Measurements from ENCODE around the gene GALNT18.

GALNT18 gene

DNA sequence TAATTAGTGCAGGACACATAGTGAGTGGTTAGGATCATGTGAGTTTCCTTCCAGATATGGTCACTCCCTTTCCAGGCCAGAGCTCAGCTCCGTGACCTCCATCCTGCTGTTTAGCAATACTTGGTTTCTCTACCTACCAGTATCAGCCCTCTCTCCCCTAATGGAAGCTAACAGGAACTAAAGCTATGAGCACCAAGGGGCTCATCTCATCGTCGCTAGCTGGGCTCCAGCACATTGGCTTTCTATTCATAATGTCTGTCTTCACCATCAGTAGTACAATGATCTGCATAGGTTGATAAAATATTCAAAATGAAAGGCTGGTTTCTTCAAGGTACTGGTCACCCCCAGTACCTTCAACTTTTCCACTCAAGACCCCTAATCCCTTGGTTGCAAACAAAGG, 2.4 kb upstream of the GALNT18 start:
- DNase-seq (ENCODE audit: low spot score) = no peak

DNA sequence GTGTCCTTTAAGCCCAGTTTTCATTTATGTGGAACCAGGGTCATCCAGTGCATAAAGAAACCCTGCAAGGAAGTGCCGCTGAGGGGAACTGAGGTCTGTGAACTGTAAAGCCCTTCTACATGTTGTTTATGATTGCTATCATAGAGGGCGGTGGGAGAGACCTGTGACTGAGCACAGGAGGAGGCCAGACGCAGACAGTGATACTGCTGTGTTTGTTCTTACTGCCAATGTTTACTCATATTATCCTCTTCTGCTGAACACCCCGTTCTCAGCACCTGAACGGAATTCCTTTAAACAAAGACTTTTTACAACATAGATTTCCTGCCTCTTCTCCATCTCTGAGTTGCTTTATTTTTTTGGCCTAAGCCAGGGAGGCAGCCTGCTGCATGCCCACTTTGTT, 967 bp upstream of the GALNT18 start:
- DNase-seq (ENCODE audit: low spot score) = no peak

DNA sequence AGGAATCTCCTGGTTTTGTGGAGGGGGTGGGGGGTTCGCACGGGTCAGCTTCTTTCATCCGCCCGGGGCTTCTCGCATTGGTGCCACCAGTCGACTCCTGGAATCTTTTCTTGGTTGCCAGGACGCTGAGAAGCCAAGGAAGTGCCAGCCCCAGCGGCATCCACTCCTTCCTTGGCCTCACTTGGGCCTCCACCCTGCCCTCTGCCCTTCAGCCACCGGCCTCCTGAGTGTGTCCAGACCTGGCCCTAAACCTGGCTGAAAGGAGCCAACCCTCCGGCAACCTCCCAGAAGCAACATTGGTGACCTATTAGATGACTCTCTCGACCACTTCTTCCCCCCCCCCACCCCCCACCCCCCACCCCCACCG, 518 bp upstream of the GALNT18 start:
- no peak for DNase-seq (ENCODE audit: low spot score)

DNA sequence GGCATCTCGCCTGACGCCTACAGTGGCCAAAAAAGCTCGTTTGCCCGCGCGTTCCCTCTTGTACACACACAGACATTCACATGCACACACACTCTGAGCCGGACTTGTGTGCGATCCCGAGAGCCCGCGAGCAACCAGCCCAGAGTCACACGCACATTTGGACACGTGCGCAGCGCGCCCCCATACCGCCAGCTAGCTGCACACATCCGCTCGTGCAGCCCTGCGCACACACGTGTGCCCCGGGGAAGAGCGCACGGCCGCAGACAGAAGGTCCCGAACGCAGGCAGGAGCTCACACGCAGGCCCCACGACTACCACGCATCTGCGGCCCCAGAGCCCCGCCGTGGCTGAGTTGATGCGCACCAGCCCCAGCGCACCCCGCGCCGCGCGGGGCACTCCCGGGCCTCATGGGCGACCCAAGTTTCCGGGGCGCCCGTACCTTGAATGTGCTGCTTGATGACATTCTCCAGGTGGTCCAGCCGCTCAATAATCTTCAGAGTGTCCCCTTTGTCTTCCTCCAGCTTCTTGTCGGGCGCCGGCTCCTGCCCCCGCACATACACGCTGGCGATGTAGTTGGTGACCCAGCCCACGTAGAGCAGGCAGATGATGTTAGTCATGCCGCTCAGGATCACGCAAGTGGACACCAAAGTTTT, 758 bp downstream of the GALNT18 start:
- peak; percentile 69 for DNase-seq (ENCODE audit: low spot score)

DNA sequence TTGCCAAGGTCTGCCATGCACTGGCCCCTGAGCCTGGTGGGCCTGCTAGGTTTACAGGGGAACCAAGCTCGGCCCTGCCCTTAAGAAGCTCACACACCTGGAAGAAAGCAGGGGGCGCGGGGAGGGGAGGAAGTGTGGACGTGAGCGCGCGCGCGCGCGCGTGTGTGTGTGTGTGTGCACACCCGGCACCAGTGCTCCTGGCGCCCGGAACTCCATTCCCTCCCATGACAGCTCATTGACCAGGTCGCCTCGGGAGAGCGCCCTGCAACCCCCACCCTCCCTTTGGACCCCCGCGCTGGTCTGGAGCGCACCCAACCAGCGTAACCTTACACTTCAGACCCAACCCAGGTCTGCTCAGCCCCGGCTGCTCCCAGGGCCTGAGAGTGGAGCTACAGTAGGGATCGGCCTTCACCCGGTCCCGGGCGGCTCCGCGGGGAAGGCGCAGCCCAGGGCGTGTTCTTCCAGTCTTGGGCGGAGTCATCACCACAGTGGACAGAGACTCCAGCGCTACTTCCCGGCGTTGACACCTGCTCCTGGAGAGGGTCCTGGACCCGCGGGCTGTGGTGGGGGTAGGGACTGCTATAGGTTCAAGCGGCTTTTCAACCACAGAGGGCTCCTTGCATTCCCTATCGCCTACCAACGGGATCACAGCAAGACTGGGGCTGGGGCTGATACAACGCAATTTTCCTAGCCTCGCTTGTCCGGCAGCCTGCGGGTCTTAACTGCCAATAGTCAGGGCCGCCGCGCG, 1.5 kb downstream of the GALNT18 start:
- DNase-seq (ENCODE audit: low spot score) = peak; percentile 69

DNA sequence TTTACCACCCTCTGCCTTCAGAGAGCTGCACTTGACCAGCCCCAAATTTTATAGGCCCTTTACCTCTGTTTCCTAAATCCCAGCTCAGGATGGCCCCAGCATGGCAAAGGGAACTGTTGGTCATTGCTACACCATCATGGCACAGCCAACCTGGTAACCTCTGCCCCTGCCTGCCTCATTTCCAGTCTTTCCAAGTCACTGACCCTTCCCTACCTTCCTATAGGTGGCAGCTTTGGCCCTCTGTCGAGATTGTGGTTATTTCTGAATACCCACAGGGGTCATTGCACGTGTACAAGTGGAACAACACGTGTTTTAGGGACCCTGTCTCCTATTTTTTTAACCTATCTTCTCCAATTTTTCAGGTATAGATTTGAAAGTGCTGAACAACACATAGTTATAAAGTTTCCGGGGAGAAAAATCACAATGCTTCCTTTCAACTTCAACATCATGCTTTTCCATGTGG, 2.8 kb downstream of the GALNT18 start:
- peak; percentile 49 for DNase-seq (ENCODE audit: low spot score)

DNA sequence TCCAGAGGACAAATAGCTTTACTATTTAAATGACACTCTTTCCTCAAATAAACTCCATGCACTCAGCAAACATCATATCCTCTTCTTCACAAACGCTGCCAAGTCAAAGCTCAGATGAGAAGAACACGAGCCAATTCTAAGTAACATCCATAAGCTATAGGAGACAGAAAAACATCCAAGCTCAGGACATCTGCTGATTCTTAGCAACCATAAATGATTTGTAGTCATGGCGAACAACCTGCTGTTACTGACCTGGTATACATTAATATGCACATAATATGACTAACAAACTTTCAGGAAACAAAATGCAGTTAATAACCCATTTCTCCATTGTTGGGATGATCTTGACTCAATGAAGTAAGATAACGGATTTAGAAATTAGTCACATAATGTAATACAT, 6.7 kb downstream of the GALNT18 start:
- no peak for DNase-seq (ENCODE audit: low spot score)

DNA sequence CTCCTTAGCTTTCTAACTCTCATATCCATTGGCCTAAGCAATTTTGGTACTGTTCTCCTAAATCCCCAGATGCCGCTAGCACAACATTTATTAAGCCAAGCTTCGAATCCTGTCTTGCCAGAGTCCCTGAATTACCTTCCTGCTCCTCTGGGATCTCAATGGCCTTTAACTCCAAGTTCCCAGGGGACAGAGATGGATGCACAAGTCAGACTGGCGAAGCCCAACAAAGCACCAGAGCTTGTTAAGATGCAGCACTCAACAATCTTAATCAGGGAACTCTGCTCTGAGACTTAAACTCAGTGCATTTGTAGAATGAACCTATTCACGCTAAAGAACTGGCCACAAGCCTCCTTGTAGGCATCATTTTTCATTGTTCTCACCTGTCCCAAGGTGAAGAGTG, 9.4 kb downstream of the GALNT18 start:
- no peak for DNase-seq (ENCODE audit: low spot score)

DNA sequence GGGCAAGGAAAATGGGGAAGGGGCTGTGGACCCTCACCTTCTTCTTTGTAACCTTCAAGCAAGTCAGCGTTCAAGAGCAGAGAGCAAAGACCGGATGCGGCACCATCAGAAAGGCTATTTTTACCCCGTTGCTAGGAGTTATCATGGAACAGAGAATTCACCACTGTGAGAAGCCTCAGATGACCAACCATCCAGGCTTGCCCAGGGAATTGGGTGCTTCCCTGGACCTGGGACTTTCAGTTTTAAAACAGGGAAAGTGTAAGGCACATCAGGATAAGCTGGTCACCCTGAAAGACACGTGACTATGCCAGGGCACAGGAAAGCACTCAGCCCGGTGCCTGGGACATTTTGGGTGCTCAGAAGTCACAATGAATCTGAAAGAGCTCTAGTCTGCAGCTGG, 10.4 kb downstream of the GALNT18 start:
- DNase-seq (ENCODE audit: low spot score) = no peak

DNA sequence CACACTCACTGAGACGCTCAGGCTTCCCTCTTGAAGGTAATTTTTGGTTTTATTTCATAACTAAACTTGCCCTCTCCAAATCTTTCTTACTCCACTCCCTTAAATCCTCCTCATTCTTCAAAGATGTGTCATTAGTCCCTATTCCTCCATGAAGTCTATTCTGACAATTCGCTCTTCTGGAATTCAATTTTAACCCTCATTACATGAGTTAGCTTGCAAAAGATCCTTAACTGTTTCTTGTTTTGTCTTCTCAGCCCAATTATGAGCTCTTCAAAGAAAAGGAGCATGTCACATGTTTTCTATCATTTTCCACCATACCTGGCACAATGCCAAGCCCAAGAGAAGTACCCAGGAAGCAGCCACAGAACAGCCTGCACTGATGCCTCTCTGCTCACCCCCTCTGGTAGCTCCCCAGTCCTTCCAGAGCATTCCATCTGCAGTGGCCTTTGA, 13.0 kb downstream of the GALNT18 start:
- peak; percentile 31 for DNase-seq (ENCODE audit: low spot score)

DNA sequence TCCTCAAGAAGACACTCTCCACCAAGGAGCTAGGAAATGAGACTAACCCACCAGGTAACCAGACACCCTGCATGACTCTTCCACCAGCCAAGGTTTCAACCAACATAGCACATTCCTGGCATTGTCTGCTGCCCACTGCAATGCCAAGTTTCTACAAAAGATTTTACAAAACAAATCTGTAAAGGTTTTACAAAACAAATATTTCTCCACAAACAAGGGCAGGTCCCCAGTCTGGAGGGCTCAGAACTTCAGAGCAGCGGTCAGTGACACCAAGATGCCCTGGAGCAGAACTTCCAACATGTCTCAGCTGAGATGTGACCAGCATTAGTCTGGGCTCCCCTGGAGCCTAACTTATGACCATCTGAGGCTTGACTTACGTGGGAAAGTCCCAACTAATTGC, 14.0 kb downstream of the GALNT18 start:
- no peak for DNase-seq (ENCODE audit: low spot score)

DNA sequence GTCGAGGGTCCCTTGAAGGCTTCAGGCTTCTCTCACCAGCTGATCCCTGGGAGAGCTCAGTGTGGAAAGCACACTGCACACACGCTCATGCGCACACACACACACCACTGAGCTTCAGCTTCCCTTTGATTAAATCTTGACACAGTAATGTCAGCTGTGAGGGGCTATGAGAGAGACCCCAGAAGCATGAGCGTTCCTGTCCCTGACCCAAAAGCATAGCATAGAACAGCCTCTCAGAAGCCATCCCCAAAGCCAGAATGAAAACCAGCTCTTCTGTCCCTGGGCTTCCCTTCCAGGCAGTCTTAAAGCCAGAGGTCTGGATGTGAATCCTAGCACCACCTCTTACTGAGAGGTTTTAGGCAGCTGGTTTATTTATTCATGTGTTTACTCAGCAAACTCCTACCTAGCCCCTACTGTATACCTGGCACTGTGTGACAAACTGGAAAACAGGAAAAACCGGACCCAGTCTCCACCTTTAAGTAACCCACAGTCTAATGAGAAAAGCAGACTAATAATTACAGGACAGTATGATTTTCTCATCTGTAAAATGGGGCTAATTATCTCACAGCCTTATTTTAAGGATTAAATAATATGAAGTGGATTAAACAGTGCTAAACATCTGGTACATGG, 15.9 kb downstream of the GALNT18 start:
- DNase-seq (ENCODE audit: low spot score) = no peak

DNA sequence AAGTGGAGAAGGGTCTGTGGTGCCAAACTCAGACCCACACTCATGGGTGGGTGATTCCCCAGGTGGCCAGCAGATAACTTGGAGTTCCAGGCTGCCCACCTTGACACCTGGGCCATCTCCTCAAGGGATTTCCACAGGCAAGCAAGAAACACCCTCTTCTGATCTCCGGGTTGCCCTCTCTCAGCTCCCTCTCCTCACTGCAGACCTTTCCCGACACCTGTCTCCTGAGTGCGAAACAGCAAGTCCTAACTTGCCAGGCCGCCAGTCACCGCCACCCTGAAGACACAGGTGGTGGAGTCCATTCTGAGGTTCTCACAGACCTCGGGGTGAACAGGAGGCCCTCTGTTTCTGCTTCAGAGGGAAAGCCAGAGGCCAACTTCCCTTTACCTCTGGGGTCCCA, 16.6 kb downstream of the GALNT18 start:
- no peak for DNase-seq (ENCODE audit: low spot score)

DNA sequence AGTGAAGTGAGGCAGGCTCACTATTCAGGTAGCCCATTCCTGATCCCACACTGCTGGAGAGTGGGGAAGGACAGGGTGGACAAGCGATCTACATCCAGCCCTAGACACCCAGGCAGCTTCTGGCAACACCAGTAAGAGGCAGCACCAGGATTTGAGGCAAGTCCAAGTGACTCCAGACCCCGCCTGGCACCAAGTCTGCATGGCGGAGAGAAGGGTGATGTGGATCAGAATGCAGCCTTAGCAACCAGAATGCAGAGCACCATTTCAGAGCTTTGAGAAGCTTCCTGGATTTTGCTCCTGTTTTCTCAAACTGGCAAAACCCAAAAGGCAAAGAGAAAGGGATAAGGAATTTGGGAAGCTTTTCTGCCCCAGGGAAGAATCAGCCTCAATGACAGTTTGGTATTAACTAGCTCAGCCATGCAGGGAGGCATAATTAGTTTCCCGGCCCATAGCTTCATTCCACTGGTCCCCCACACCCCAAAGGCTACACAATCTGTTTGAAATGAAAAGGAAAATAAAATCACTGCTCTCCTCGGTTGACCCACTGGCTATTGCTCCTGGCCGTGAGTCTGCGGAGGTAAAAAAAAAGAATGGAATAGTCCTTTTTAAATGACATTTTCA, 17.3 kb downstream of the GALNT18 start:
- DNase-seq (ENCODE audit: low spot score) = no peak

DNA sequence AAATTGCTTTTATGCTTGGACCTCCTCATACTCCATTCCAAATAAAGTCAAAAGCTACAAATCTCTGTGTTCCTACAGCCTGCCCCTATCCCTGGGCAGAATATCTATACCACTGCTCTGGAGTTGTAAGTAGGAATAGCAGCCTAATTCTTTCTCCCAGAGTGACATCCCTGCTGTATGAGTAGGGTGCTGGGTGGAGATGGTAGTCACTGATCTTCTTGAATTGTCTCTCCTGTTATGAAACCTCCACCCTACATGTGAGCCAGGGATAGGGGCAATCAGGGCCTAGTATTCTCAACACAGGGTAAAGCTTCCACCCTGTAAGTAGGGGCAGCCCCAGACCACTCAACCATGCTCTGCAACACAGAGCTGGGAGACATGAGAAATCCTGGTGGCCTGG, 19.8 kb downstream of the GALNT18 start:
- DNase-seq (ENCODE audit: low spot score) = no peak

DNA sequence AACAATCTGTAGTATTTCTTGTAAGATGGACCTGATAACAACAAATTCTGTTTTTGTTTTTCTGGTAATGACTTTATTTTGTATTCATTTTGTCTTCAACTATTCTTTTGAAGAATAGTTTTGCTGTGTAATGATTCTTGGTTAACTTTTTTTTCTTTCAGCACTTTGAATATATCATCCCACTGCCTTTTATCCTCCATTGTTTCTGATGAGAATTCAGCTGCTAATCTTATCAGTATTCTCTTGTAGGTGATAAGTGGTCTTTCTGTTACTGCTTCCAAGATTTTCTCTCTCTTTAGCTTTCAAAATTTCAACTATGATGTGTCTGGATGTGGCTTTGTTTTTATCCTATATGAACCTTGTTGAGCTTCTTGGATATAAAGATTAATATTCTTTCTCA, 21.5 kb downstream of the GALNT18 start:
- DNase-seq (ENCODE audit: low spot score) = no peak

DNA sequence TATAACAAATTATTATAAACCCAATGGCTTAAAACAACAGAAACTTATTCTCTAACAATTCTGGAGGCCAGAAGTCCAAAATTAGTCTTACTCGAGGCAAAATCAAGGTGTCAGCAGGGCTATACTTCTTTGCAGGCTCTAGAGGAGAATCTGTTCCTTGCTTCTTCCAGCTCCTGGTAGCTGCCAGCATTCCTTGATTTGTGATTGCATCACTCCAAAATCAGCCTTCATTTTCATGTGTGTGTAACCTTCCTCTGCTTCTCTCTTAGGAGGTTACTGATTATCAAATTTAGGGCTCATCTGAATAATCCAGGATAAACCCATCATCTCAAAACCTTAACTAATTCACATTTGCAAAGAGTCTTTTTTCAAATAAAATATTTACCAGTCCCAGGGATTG, 23.6 kb downstream of the GALNT18 start:
- DNase-seq (ENCODE audit: low spot score) = no peak

DNA sequence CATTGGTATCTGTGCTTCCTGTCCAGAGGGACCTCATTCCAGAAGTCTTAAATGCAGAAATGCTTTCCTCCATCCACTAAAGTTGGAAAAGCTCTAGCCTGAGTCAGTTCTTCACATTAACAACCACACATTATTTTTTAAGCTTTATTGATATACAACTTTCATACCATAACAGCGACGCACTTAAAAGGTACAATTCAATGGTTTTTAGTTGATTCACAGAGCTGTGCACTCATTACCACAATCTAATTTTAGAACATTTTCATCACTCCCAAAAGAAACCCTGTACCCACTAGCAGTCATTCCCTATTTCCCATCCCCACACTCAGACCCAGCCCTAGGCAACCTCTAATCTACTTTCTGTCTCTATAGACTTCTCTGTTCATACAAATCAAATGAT, 27.6 kb downstream of the GALNT18 start:
- no peak for DNase-seq (ENCODE audit: low spot score)

DNA sequence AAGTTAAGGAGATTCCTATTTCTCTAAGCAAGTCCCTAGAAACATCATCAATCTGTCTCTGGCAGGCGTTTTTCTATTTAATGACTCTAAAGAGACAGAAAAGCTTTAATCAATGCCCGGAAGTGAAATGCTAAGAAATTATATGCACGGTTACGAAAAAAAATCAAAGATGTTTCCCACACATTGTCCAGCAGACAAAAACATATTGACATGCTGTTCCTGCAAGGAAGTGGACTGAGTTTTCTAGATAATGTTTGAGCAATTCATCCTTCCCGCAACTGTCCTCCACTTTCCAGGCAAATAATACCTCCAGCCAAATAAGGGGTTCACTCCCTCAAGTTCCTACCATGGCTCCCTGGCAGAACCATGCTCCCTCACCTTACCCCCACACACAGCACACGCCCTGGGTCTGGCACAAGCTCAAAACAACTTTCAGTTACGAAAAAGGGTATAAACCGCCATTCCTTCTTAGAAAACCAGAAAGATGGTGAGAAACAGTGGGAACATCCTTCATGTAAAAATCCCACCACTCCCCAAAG, 29.6 kb downstream of the GALNT18 start:
- DNase-seq (ENCODE audit: low spot score) = no peak

DNA sequence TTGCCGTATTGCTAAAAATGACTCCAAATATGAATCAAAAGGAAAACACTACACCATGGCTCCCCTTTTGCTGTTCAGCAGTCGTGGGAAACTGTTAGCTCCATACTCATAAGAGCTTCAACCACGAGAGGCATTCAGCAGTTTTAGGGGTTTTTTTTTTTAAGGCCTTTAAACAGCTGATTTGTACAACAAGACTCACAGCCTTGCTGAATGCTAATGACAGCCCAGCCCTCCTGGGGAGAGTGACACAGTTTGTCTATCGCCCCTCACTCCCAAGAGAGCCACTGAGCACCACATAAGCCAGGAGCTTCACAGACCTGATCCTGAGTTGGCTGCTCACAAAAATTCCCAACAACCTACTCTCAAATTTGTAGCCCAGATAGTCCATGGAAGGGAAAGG, 32.4 kb downstream of the GALNT18 start:
- DNase-seq (ENCODE audit: low spot score) = no peak

DNA sequence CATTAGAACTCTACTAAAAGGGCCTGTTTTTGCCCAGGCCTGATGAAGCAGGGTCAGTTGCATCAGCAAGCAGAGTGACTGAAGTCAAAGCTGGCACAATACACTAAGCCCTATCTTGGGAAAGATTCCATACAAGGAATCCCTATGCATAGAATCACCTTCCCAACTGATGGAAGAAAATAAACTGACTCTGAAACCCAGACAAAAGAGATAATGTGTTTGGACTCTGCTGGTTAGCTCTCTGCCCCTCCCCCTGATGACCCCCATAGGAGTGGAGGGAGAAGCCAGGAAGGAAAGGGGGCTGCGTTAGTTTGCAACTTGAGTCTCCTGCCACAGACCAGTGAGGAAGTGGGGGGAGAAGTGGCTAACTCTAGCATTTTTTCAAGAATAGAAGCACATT, 32.9 kb downstream of the GALNT18 start:
- no peak for DNase-seq (ENCODE audit: low spot score)

DNA sequence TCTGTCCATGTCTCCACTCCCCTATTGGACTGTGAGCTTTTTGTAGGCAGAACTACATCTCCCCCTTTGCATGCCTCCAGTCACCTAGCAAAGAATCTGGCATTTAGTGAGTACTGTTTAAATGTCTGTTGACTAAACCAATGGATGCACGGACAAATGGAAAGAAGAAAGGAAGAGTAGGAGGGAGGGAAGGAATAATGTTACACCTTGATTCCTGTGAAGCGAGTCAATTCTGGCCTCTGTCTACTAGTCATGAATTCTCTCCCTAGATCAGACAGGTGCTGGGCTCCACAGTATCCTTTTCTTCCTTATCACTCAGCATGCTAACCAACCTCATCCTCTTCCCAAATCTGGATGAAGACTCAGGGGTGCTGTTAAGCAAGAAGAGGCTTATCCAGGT, 33.6 kb downstream of the GALNT18 start:
- no peak for DNase-seq (ENCODE audit: low spot score)

DNA sequence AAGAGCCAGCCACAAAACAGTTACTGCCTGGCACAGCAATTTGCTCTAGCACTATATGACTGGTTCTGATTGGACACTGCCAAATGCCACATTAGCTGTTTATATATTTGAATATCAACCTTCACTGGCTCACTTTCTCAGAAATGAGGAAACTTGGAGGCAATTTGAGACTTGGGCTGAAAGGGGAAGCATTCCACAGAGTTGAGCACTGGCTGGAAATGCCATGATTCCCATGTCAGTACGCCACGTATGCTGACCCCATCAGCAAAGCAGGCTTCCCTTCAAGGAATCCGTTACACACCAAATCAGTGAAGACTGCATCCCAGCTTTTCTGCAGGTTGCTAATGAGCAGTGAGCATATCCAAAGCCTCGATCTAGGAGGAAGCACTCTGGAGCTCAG, 34.7 kb downstream of the GALNT18 start:
- no peak for DNase-seq (ENCODE audit: low spot score)
